ENCODE results near the gene TTC9B.
A peak's percentile ranks its signal among the peaks of the same experiment; 100 is the strongest.

The TTC9B gene

GRCh38 chr19:40241125-40241808 is 23.1 kb upstream of the TTC9B start:
- H3K4me1 ChIP-seq (ENCODE audit: control insufficient read depth in 2 of 2, insufficient read depth in 1 of 2, low read depth in 1 of 2, low read length in 2 of 2), result peaks cover 2 to 7% of the 10 kb centered on the region in 2 donors
- no peak overlapping the region for H3K23ac ChIP-seq (ENCODE audit: low read depth, low read length, poor library complexity)
- WGBS, 2 donors (ENCODE audit: extremely low coverage in 2 of 2, insufficient read length in 2 of 2, insufficient replicate concordance in 1 of 2), result no CpG with 5 or more reads among the region's 12 CpGs
- peaks cover 36 to 62% of the 10 kb centered on the region in 2 donors for H3K36me3 ChIP-seq (replicated peaks in 1 of 2; ENCODE audit: control insufficient read depth in 2 of 2, insufficient read depth in 2 of 2, low read length in 2 of 2)
- no peak overlapping the region for H2BK15ac ChIP-seq (ENCODE audit: low read length)
- no peak overlapping the region for H2BK5ac ChIP-seq (ENCODE audit: low read length)
- H3K27me3 ChIP-seq (ENCODE audit: control insufficient read depth in 3 of 3, insufficient read depth in 3 of 3, low read depth in 1 of 3, low read length in 3 of 3), result no peaks in the 10 kb centered on the region
- no peak overlapping the region for H4K8ac ChIP-seq (ENCODE audit: low read depth, low read length)
- H2BK12ac ChIP-seq (ENCODE audit: low read length), result no peak overlapping the region
- H3K4me3 ChIP-seq (ENCODE audit: low read length in 2 of 2), result no peak overlapping the region
- H3K27ac ChIP-seq (replicated peaks; ENCODE audit: low read length), result no peak overlapping the region
- H3K9ac ChIP-seq (ENCODE audit: low read depth, low read length, poor library complexity), result no peak overlapping the region
- no peak overlapping the region for H3K4ac ChIP-seq (ENCODE audit: low read length)
- no peak overlapping the region for H3K4me2 ChIP-seq (ENCODE audit: insufficient read depth, low read length, poor library complexity, severe bottlenecking)
- H3K14ac ChIP-seq (ENCODE audit: low read length), result no peak overlapping the region
- H2AFZ ChIP-seq (ENCODE audit: low read length), result no peak overlapping the region
- no peaks in the 10 kb centered on the region for H3K79me1 ChIP-seq (ENCODE audit: low read depth, low read length)
- peaks cover 0 to 2% of the 10 kb centered on the region in 2 donors for H3K9me3 ChIP-seq (replicated peaks in 1 of 2; ENCODE audit: control insufficient read depth in 2 of 2, insufficient read depth in 1 of 2, low read depth in 1 of 2, low read length in 2 of 2)
- H4K91ac ChIP-seq (ENCODE audit: low read depth, low read length, poor library complexity), result no peak overlapping the region
- H3K18ac ChIP-seq (ENCODE audit: low read length), result no peak overlapping the region
- H2BK120ac ChIP-seq (ENCODE audit: low read depth, low read length), result no peak overlapping the region
- H2AK5ac ChIP-seq (ENCODE audit: low read depth, low read length), result no peak overlapping the region
- no peak for DNase-seq (ENCODE audit: low spot score)

- Histone ChIP-seq H3K4me1 (ENCODE audit: control insufficient read depth in 2 of 2, insufficient read depth in 1 of 2, low read depth in 1 of 2, low read length in 2 of 2) (peaks cover 2 to 6% of the 10 kb centered on the region in 2 donors), H3K4me2 (ENCODE audit: insufficient read depth, low read length, poor library complexity, severe bottlenecking) (no peak overlapping the region), H3K18ac (ENCODE audit: low read length) (no peak overlapping the region), H3K9me3 (replicated peaks in 1 of 2; ENCODE audit: control insufficient read depth in 2 of 2, insufficient read depth in 1 of 2, low read depth in 1 of 2, low read length in 2 of 2) (peaks cover 0 to 2% of the 10 kb centered on the region in 2 donors), H2AK5ac (ENCODE audit: low read depth, low read length) (no peak overlapping the region), H3K14ac (ENCODE audit: low read length) (no peak overlapping the region), H4K91ac (ENCODE audit: low read depth, low read length, poor library complexity) (no peak overlapping the region), H3K27me3 (ENCODE audit: control insufficient read depth in 3 of 3, insufficient read depth in 3 of 3, low read depth in 1 of 3, low read length in 3 of 3) (no peaks in the 10 kb centered on the region), H2BK120ac (ENCODE audit: low read depth, low read length) (no peak overlapping the region), H3K9ac (ENCODE audit: low read depth, low read length, poor library complexity) (no peak overlapping the region), H3K36me3 (replicated peaks in 1 of 2; ENCODE audit: control insufficient read depth in 2 of 2, insufficient read depth in 2 of 2, low read length in 2 of 2) (peaks cover 42 to 72% of the 10 kb centered on the region in 2 donors), H3K23ac (ENCODE audit: low read depth, low read length, poor library complexity) (no peak overlapping the region), H2BK15ac (ENCODE audit: low read length) (no peak overlapping the region), H3K27ac (replicated peaks; ENCODE audit: low read length) (no peak overlapping the region), H2BK5ac (ENCODE audit: low read length) (no peak overlapping the region), H3K4me3 (ENCODE audit: low read length in 2 of 2) (peak overlapping the region in 1 of 2 donors; percentile 35), H3K79me1 (ENCODE audit: low read depth, low read length) (no peaks in the 10 kb centered on the region), H2AFZ (ENCODE audit: low read length) (no peak overlapping the region), H4K8ac (ENCODE audit: low read depth, low read length) (no peak overlapping the region), H3K4ac (ENCODE audit: low read length) (no peak overlapping the region), H2BK12ac (ENCODE audit: low read length) (no peak overlapping the region)
- no CpG with 5 or more reads among the region's 6 CpGs for WGBS, 2 donors (ENCODE audit: extremely low coverage in 2 of 2, insufficient read length in 2 of 2, insufficient replicate concordance in 1 of 2)
- no peak for DNase-seq (ENCODE audit: low spot score)
Observed at GRCh38 chr19:40240332-40240731, 22.1 kb upstream of the TTC9B start.

DNA sequence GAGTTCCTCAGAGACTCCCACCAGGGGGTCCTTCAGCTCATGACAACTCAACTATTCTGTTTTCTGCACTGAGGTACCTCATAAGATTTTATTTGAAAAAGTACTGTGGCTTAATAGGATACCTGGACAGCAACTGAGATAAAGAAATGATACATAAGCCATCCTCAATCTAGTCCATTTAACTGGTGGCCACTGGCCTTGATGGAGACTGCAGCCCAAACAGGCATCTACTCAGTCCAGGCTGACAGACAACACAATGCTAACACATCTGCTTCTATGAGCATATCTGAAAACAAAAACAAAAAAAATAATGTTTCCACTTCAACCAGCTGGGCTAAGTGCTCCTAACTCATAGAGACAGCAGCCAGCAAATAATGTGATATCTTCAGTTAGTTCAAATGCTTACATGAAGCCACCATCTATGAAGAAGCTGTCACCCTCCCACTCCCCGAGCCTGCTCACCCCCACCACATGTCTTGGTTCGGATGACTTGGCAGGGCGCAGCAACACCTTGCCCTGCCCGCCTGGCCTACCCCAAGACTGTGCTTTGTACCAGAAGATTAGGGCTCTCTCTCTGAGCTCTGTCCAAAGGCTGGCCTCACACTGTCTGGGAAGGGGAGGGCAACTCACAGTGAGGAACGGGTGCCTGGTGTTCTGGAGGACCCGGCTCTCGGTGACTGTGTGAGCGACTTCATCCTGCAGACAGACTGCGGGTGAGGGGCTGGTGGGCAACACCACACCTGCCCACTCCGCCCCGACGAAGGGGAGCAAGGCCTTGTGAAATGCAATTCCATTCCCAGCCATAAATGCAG is 21.4 kb upstream of the TTC9B start:
- no peak overlapping the region for H4K91ac ChIP-seq (ENCODE audit: low read depth, low read length, poor library complexity)
- H3K4ac ChIP-seq (ENCODE audit: low read length), result no peak overlapping the region
- peaks cover 0 to 2% of the 10 kb centered on the region in 2 donors for H3K9me3 ChIP-seq (replicated peaks in 1 of 2; ENCODE audit: control insufficient read depth in 2 of 2, insufficient read depth in 1 of 2, low read depth in 1 of 2, low read length in 2 of 2)
- no peak overlapping the region for H2AK5ac ChIP-seq (ENCODE audit: low read depth, low read length)
- no peak overlapping the region for H2BK5ac ChIP-seq (ENCODE audit: low read length)
- H3K9ac ChIP-seq (ENCODE audit: low read depth, low read length, poor library complexity), result no peak overlapping the region
- no peak overlapping the region for H3K4me3 ChIP-seq (ENCODE audit: low read length in 2 of 2)
- H3K14ac ChIP-seq (ENCODE audit: low read length), result no peak overlapping the region
- no peak overlapping the region for H4K8ac ChIP-seq (ENCODE audit: low read depth, low read length)
- DNase-seq (ENCODE audit: low spot score), result no peak
- H3K27me3 ChIP-seq (ENCODE audit: control insufficient read depth in 3 of 3, insufficient read depth in 3 of 3, low read depth in 1 of 3, low read length in 3 of 3), result no peaks in the 10 kb centered on the region
- no peak overlapping the region for H3K4me2 ChIP-seq (ENCODE audit: insufficient read depth, low read length, poor library complexity, severe bottlenecking)
- no peak overlapping the region for H3K27ac ChIP-seq (replicated peaks; ENCODE audit: low read length)
- H2BK12ac ChIP-seq (ENCODE audit: low read length), result no peak overlapping the region
- no peak overlapping the region for H2BK120ac ChIP-seq (ENCODE audit: low read depth, low read length)
- no peak overlapping the region for H3K23ac ChIP-seq (ENCODE audit: low read depth, low read length, poor library complexity)
- H3K18ac ChIP-seq (ENCODE audit: low read length), result no peak overlapping the region
- H3K79me1 ChIP-seq (ENCODE audit: low read depth, low read length), result no peaks in the 10 kb centered on the region
- H3K4me1 ChIP-seq (ENCODE audit: control insufficient read depth in 2 of 2, insufficient read depth in 1 of 2, low read depth in 1 of 2, low read length in 2 of 2), result peaks cover 0 to under 1% of the 10 kb centered on the region in 2 donors
- no peak overlapping the region for H2BK15ac ChIP-seq (ENCODE audit: low read length)
- H2AFZ ChIP-seq (ENCODE audit: low read length), result no peak overlapping the region
- H3K36me3 ChIP-seq (replicated peaks in 1 of 2; ENCODE audit: control insufficient read depth in 2 of 2, insufficient read depth in 2 of 2, low read length in 2 of 2), result peaks cover 45 to 79% of the 10 kb centered on the region in 2 donors
- WGBS, 2 donors (ENCODE audit: extremely low coverage in 2 of 2, insufficient read length in 2 of 2, insufficient replicate concordance in 1 of 2), result no CpG with 5 or more reads among the region's 12 CpGs

DNA sequence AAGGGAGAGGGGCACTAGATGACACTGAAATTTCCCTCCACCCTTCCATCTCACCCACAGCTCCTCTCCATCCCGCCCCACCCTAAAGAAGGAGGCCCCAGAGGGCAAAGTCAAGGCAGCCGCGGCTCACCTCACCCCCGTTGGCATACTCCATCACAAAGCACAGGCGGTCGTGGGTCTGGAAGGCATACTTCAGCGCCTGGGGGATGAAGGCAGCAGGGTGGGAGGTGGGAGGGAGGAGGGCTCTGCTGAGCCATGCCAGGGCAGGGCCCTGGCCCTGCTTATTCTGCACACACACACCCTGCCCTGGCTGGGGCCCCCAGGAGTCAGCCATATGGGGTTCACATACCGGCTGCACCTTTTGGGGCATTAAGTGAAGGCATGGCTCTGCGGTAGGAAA is 20.6 kb upstream of the TTC9B start:
- no peak overlapping the region for H4K8ac ChIP-seq (ENCODE audit: low read depth, low read length)
- H3K18ac ChIP-seq (ENCODE audit: low read length), result no peak overlapping the region
- no peak overlapping the region for H3K4me2 ChIP-seq (ENCODE audit: insufficient read depth, low read length, poor library complexity, severe bottlenecking)
- H2BK15ac ChIP-seq (ENCODE audit: low read length), result no peak overlapping the region
- no peaks in the 10 kb centered on the region for H3K4me1 ChIP-seq (ENCODE audit: control insufficient read depth in 2 of 2, insufficient read depth in 1 of 2, low read depth in 1 of 2, low read length in 2 of 2)
- H3K36me3 ChIP-seq (replicated peaks in 1 of 2; ENCODE audit: control insufficient read depth in 2 of 2, insufficient read depth in 2 of 2, low read length in 2 of 2), result peaks cover 45 to 86% of the 10 kb centered on the region in 2 donors
- H3K14ac ChIP-seq (ENCODE audit: low read length), result no peak overlapping the region
- H3K4ac ChIP-seq (ENCODE audit: low read length), result no peak overlapping the region
- H3K4me3 ChIP-seq (ENCODE audit: low read length in 2 of 2), result no peak overlapping the region
- no peak overlapping the region for H2BK120ac ChIP-seq (ENCODE audit: low read depth, low read length)
- no peak for DNase-seq (ENCODE audit: low spot score)
- H2AK5ac ChIP-seq (ENCODE audit: low read depth, low read length), result no peak overlapping the region
- H3K9ac ChIP-seq (ENCODE audit: low read depth, low read length, poor library complexity), result no peak overlapping the region
- H3K23ac ChIP-seq (ENCODE audit: low read depth, low read length, poor library complexity), result no peak overlapping the region
- no peak overlapping the region for H2BK12ac ChIP-seq (ENCODE audit: low read length)
- H3K79me1 ChIP-seq (ENCODE audit: low read depth, low read length), result no peaks in the 10 kb centered on the region
- H4K91ac ChIP-seq (ENCODE audit: low read depth, low read length, poor library complexity), result no peak overlapping the region
- H2AFZ ChIP-seq (ENCODE audit: low read length), result no peak overlapping the region
- WGBS, 2 donors (ENCODE audit: extremely low coverage in 2 of 2, insufficient read length in 2 of 2, insufficient replicate concordance in 1 of 2), result no CpG with 5 or more reads among the region's 9 CpGs
- no peak overlapping the region for H3K27ac ChIP-seq (replicated peaks; ENCODE audit: low read length)
- H3K27me3 ChIP-seq (ENCODE audit: control insufficient read depth in 3 of 3, insufficient read depth in 3 of 3, low read depth in 1 of 3, low read length in 3 of 3), result no peaks in the 10 kb centered on the region
- H3K9me3 ChIP-seq (replicated peaks in 1 of 2; ENCODE audit: control insufficient read depth in 2 of 2, insufficient read depth in 1 of 2, low read depth in 1 of 2, low read length in 2 of 2), result peaks cover 0 to 2% of the 10 kb centered on the region in 2 donors
- H2BK5ac ChIP-seq (ENCODE audit: low read length), result no peak overlapping the region
